Activated CD4-positive, alpha-beta T cell treated with anti-CD3 and anti-CD28 coated beads, Interleukin-2, amount 50 U/mL, for 4 hours (primary cell): ENCODE data around the gene DOCK2.
"Not testable (repeated sequence)": the region's sequence is repeated elsewhere in the genome, so short reads cannot be mapped to it uniquely, and the experiment has no call there.

ENCODE experiments used
- DNase-seq, 2 experiments: peaks; one replicate each; pipeline ENCODE4 v3.0.0-alpha.2; 2020

Gene DOCK2

DNA sequence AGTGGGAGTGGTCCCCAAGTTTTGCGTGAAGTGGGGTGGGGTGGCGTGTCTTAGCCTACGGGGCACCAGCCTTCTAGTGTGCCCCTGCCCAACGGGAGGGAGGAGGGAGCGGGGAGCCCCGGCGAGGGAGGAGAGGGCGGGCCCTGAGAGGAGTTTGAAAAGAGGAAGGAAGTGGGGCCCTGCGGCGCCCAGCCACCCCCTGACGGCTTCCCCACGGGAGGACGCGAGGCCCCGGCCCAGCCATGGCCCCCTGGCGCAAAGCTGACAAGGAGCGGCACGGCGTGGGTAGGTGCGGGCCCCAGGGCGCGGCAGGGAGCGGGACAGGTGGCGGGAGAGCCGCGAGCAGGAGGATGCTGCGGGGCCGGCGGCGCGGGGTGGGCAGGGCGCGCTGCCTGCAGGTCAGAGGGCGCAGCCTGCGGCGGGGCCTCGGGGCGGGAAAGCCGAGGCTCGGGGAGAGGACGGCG is at the start of gene DOCK2:
DOCK2 (plus strand) TSS at position 191 of the 464 bp plus-strand sequence; CDS start at position 243, 52 bp downstream.
- peak; percentile 55 to 59 for DNase-seq

DNA sequence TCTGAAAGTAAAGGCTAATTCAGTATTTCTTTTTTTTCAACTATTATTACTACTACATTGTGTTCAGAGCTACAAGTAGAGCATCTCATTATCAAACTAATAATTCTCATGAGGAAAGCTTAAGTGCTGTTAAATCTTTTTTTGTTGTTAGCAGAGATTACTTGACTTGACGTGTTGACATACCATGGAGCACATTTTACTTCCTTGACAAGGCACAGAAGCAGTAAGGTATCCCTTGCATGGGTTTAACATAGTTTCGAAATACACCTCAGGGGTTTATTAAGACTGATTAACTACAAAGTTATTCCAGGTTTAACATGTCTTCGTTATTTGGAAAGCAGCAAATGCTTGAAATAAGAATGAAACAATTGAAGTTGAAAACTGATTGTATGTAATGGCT is 46.5 kb upstream of the DOCK2 start:
- DNase-seq = no peak

DNA sequence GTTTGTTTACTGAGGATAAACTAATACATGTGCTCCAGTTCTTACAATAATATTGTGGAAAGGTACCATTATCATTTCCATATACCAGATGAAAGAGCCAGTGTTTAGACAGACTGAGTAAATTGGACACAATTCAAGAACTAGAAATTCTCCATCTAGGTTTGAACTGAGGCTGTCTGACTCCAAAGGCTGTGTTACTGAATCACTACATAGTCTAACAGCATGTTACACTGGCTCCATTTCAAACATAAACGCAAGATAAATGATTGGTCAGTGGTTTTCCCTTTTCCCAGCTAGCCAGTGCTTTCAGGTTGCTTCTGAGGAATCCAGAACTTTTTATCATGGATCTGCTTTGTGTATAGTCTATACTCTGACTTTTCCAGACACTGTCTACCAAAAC is 45.4 kb upstream of the DOCK2 start:
- DNase-seq = no peak

DNA sequence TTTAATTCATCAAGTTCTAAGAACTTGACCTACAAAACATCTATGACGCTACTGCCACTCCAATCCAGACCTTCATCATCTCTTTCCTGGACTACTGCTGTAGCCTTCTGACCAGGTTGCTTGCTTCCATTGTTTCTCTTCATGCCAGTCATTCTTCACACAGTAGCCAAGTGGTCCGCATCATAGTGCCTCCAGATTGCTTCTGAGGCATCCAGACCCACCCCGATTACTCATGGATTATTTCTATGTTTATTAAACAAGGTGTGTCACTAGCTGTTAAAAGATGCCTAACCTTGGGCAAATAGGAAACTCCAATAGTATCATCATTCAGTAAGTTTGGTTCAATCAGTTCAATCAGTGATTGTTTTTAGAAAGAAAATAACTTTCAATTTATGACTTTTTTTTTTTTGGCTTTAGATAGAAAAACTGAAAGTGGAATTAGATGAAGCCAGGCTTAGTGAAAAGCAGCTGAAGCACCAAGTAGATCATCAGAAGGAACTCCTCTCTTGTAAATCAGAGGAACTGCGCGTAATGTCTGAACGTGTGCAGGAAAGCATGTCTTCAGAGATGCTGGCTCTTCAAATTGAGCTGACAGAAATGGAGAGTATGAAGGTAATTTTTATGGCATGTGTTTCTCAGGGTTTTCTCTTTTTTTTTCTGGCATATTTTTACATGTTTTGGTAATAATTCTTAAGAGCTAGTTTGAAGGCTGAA is 44.0 kb upstream of the DOCK2 start:
- DNase-seq = no peak

DNA sequence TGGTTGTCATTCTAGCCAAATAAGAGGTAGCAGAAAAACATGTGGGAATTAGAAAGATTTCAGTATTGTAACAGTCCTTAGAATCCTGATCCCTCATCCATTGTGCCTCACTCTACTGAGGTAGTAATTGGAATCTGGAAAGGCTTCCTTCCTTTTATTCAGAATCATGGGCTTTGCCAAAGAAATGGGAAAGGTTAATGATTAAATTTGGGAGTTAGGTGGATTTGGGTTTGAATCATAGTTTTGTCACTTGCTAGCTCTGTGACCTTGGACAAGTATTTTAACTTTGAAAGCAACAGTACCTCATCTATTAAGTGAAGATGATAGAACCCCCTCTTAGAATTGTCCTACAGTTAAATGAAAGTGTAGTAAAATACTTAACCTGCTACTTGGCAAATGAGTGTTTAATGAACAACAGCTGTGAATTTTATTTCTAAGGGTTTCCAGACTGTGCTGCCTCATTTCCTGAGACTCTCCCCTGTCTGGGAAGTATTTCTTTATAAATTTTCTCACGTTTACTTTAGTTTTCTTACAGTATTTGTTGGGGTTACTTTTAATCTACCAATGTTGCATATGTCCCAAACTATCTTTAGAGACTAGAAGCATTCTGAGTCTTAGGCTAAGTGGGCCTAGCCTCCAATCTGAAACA is 41.8 kb upstream of the DOCK2 start:
- DNase-seq = no peak

DNA sequence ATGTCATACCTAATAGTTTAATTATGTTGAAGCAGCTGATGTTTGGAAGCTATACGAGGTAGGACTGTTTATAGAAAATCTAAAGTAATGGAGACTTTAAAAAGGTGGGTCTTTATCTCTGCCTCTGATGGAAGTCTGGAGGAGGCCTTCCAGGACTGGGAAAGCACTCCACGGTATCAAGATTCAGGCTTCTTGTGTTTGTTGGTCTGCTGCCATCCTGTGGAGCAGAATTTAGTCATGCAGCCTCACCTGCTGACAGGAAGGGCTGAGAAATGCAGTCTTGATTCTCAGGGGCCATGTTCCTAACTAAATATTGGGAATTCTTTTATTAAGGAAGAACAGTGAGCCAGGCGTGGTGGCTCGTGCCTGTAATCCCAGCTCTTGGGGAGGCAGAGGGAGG is 37.6 kb upstream of the DOCK2 start:
- DNase-seq = no peak

DNA sequence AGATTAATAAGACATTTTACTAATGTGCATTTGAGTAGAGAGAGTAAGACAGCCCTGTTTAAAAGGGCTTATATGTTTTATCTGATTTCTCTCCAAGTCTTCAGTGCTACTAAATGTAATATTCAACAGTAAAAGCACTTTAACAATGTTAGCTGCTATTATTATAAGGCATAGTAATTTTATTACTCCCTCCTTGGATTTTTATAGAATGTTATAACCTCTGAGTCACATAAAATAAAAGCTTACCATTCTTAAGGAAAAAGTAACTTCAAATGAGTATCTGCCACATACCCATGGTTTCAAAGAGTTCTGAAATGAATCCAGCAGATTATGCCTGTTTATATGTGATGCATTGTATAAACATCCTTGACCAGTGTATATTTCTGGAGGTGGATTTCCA is 34.5 kb upstream of the DOCK2 start:
- DNase-seq = no peak

DNA sequence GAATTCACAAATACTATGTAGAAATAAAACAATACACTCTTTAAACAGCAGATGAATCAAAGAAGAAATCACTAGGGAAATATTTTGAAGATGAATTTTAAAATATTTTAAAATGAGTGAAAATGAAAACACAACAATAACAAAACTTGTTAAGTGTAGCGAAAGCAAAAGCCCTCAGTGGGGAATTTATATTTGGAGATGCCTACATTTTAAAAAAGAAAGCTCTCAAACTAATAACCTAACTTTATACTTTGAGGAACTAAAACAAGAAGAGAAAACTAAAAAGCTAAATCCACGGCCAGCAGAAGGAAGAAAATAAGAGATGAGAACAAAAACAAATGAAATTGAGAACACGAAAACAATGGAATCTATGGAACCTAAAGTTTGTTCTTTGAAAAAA is 30.8 kb upstream of the DOCK2 start:
- no peak for DNase-seq

DNA sequence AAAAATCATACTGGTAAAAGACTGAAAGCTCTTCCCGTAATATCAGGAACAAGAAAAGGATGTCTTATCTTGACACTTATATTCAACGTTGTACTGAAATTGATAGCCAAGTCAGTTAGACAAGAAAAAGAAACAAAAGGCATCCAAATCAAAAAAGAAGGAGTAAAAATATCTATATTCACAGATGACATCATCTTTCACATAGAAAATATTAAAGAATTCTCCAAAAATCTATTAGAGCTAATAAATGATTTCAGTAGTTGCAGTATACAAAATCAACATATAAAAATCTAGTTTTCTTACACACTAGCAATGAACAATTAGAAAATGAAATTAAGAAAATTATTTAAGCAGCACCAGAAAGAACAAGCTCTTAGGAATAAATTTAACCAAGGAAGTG is 29.2 kb upstream of the DOCK2 start:
- no peak for DNase-seq

DNA sequence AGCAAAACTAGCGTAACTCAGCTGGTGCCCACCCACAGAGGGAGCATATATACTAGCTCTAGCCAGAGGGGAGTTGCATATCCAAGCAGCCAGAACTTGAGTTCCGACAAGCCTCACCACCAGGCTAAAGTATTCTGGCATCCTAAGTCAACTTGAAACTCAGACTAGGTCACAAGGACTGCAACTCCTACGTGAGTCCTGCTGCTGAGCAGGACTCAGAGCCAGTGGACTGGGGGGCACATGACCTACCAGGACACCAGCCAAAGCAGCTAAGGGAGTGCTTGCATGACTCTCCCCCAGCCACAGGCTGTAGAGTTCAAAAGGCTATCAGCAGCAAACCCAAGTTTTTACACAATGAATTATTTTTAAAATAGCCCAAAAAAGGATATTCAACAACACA is 27.4 kb upstream of the DOCK2 start:
- no peak for DNase-seq

DNA sequence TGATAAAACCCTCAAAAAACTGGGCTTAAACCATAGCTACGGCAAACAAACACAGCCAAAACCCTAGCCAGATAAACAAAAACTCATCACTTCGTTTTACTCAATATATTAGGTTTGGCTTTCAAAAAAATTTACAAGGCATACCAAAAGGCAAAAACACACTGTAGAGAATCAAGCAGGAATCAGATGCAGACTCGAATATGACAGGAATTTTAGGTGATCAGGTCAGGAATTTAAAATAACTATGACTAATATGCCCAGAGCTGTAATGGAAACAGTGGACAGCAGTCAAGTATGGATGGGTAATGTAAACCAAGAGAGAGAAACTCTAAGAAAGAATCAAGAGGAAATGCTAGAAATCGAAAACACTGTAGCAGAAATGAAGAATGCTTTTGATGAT is 26.5 kb upstream of the DOCK2 start:
- no peak for DNase-seq

DNA sequence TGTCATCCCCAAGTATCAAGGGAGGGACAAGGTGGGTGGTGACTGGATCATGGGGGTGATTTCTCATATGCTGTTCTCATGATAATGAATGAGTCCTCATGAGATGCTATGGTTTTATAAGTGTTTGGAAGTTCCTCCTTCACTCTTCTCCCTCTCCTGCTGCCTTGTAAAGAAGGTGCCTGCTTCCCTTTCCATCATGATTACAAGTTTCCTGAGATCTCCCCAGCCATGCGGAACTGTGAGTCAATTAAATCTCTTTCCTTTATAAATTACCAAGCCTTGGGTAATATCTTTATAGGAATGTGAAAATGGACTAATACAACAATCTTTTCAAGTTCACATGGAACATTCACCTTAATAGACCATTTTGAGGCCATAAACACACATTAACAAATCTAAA is 21.5 kb upstream of the DOCK2 start:
- no peak for DNase-seq

DNA sequence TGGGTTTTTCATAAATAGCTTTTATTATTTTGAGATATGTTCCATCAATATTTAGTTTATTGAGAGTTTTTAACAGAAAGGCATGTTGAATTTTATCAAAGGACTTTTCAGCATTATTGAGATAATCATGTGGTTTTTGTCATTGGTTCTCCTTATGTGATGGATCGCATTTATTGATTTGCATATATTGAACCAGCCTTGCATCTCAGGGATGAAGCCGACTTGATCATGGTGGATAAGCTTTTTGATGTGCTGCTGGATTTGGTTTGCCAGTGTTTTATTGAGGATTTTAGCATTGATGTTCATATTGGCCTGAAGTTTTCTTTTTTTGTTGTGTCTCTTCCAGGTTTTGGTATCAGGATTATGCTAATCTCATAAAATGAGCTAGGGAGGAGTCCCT is 12.8 kb upstream of the DOCK2 start:
- DNase-seq = not testable (repeated sequence)

DNA sequence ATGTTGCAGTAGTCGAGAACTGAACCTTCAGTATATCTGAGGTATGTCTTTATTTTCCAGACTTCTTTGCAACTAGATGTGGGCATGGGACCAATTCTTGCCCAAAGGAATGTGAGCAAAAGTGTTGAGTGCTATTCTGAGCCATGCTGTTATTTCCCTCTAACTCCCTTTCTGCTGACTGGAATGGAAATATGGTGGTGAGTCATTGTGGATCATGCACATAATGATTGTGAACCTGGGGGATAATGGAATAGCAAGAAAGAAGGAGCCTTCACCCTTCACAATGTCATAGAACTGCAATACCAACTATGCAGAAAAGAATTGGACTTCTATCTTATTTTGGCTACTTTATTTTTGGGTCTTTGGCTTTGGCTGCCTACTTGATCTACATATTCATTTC is 10.3 kb upstream of the DOCK2 start:
- DNase-seq = no peak

DNA sequence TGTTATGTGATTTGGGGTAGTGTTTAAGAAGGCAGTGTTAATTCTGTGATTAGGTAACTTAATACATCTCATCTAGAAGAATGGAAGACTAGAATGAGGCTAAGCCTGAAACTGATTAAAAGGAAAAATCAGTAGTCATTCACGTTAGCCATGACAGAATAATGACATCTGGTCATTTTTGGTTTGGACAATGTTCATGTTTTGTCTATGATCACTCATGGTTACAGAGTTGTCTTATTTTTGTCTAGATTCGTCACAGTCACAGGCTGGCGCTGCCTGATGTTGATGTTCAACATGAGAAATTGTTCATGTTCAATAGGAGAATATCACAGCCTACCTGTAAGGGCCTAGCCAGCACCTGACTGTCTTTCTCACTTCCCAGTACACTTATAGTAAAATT is 9.5 kb upstream of the DOCK2 start:
- DNase-seq = no peak

DNA sequence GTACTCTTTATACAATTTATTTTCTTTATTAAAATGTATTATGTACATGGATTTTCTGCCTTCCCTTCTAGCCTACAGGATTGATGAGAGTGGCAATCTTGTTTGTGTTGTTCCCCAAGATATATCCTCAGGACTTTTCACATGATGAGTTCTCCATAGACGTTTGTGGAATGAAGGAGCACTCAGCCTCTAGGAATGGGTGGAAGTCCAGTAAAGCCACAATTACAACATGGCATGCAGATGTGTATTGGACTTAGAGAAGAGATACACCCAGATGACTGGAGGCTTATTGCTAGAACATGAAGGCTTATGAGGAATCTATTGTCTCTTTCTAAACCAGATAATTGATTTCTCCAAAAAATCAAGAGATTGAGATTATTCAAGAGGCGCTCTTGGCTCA is 8.2 kb upstream of the DOCK2 start:
- no peak for DNase-seq

DNA sequence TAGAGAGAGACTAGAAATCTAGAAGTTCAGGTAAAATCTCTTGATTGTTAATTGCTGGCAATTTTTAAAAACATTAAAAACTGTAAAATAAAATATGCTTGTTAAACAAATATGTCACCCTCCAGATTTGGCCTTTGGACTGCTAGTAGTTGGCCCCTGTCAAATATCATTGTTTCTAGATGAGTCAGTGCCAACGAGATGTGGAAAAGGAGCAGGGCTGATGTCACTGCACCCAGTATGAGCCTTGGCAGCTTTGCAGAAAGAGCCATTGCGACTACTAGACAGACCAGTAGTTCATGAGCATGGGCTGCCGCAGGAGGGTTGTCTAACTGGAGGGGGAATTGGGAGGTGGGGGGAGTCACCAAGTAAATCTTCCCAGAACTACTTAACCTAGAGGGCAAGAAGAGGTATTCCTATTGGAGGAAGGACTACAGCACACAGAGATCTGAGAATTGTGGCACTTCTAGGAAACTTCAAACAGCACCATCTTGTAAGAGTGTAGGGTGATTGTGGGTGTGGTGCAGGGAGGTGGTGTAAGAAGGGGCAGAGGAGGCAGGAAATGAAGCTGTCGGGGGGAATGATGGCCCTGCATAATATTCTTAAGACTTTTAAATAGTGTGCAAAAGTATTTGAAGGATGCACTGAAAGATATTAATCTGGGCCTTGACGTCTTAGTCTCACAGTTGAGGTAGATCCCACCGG is 7.1 kb upstream of the DOCK2 start:
- DNase-seq = no peak

DNA sequence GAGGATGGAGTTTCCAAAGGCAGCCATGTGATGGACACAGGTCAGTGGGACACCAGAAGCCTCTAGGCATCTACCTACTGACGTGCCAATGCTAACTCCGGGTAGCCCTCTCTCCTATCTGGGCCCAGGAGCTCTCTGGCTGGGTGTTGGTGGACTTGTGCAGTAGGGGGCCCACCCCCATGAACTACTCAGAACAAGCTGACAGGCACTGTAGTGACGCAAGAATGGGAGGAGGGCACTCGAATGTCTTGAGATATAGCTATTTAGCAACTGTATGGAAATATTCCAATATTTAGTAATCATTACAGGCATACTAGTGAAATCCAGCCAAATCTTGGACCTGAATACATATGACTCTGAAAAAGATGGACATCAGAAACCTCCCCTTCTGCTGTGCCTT is 5.7 kb upstream of the DOCK2 start:
- no peak for DNase-seq

DNA sequence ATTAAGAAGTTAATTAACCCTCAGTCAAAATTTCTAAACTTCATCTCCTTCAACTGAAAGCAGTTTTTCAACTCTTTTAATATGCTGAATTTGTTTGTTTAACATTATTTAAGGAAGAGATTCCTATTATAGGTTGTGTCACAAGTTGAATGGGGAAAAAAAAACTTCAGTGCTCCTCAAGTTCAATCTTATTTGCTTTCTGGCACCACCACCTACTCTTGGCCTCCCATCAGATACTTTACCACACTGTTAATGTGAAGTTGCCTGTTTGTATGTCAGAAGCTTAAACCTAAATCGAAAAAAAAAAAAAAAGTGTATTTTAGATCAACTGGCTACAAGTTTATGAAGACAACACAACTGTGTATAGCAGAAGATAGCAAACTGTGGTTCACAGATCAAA is 4.1 kb upstream of the DOCK2 start:
- no peak for DNase-seq

DNA sequence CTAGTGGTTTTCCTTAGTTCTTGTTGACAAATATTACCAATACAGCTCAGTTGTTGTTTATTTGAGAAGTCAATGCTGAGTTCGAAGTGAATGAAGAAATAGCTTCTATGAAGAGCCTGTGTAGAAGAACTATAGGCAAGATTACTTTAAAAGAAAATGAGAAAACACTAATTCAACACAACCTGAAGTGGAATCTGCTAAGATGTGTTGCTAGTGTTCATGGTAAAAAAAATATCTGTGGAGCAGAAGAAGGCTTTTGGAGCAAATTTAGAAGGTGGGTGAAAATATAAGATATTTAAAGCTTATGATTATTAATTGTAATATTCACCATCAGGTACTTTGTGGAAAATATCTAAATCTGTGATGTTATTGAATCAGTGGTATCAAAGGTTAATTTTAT is 2.5 kb upstream of the DOCK2 start:
- DNase-seq = no peak

DNA sequence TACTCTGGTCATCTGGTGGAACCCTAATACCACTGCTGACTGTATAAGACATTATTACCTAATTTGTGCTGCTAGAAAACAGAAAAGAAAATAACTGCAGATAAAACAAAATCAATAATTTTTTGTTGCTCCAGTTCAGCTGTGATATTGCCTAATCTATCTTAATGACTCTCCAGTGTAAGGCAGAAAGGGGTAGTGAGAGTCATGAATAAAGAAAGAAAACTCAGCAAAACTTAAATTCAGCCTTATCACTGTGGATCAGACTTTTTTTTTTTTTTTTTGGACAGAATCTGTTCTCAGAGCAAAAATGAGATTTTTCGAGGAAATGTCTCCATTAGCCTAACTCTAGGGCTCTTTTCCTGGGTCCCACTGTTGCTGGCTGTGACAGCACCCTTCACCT is 1.1 kb upstream of the DOCK2 start:
- DNase-seq = no peak

DNA sequence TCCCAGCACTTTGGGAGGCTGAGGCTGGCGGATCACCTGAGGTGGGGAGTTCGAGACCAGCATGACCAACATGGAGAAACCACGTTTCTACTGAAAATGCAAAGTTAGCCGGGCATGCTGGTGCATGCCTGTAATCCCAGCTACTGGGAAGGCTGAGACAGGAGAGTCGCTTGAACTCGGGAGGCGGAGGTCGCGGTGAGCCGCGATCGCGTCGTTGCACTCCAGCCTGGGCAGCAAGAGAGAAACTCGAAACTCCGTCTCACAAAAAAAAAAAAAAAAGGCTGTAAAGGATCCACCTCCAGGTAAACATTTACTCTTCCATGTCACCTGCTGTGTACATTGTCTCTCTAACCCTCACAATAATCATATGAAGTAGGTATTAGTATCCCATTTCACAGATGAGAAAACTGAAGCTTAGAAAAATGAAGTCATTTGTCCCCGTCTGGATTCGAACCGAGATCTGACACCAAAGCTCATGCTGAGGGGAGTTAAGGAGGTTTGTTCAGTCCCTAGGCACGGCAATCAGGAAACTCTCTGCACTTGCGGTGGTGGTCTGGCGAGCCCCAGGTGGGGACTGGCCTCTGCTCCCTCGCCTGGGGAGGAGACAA is 494 bp upstream of the DOCK2 start:
- DNase-seq = no peak

DNA sequence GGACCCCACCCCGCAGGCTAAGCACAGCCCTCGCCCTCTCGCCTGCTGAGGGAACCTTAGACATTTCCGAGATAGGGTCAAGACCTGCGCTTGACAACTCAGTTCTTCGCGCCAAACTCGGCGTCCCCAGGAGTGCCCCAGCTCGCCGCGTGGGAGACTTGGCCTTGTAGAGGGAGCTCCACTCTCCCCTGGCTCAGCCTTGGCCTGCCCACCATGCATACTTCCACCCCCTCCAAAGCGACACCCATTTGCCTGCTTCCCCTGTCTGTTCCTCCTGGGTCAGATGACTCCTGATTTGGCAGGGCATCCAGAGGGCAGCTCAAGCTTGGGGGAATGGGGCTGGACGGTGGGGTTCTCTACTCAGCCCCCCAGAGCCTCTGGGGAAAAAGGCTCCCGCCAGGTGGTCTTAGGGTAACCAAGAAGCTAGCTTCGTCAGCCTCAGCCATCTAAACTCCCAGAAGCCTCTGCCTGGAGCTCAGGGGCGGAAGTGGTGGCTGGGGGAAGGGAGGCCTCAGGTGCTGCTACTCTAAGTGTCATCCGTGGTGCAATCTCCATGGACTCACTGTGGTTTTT is 560 bp downstream of the DOCK2 start:
- DNase-seq = peak; percentile 61 to 65
